ENCODE results near the gene ZC3HAV1. TPM values are rescaled to one million over a fixed set of nuclear protein-coding genes. Genes with fewer than 3 reads are reported as not detected.

Gene ZC3HAV1
- total and polyA plus RNA-seq, 9 of the 15 experiments (the other 6 are each of a cell fraction or from before 2014, with no cell fraction given): 11.9 to 40.5 (median 23.9) TPM

DNA sequence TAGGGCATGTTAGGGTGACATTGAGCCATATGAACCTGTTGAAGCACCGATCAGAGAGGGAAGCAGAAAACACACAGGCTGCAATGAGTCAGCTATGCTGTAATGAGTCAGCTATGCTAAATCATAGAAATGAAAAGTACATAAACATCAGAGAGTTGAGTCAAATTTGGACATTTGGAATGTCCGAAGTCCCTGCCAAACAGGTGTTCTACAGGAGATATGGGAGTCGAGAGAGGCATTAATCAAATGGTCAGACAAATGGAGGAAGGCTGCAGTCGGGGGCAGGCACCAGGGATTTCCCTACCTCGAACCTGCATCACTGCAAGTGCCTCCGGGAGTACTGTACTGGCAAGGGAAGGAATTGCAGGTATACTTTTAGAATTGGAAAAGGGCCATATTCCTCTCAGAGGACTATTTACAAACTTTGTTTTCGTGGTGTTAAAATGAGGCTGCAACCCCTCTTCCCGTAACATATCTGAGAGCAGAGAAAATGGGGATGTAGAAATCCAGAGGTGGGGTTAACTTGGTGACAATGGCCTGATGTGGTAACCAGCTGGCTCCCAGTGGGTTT lies 8.8 kb upstream of the ZC3HAV1 start (continued):
- TF ChIP-seq BCL6 (CRISPR knock-in tag; IDR thresholded peaks at IDR 0.05): 0 out of 2 replicates have a peak, but pooled peaks have one; percentile 33
- TF ChIP-seq SMAD2 (IDR thresholded peaks at IDR 0.05; ENCODE audit: low read depth, low read length): no peak
- TF ChIP-seq RBM15 (IDR thresholded peaks at IDR 0.05; ENCODE audit: insufficient read depth, low read length): no peak
- no peak; the same call in 1 of the 2 replicates for TF ChIP-seq SMAD4 (CRISPR knock-in tag; conservative IDR thresholded peaks at IDR 0.05)
- no peak for TF ChIP-seq NFYB (IDR thresholded peaks at IDR 0.05; ENCODE audit: extremely low read depth, insufficient read length)
- no peak for TF ChIP-seq KLF1 (tag; IDR thresholded peaks at IDR 0.05)
- peak; percentile 64 for TF ChIP-seq SMAD1 (IDR thresholded peaks at IDR 0.05; ENCODE audit: low read depth, low read length, partially characterized antibody)
- peak; percentile 92 for TF ChIP-seq EP300 (IDR thresholded peaks at IDR 0.05; ENCODE audit: low read length)
- TF ChIP-seq SNIP1 (IDR thresholded peaks at IDR 0.05; ENCODE audit: low read depth): no peak
- no peak for TF ChIP-seq ZC3H4 (CRISPR knock-in tag; IDR thresholded peaks at IDR 0.05; ENCODE audit: borderline replicate concordance)
- no peak for TF ChIP-seq NFIX (CRISPR knock-in tag; IDR thresholded peaks at IDR 0.05; ENCODE audit: low read depth)
- TF ChIP-seq, protein P1, sequence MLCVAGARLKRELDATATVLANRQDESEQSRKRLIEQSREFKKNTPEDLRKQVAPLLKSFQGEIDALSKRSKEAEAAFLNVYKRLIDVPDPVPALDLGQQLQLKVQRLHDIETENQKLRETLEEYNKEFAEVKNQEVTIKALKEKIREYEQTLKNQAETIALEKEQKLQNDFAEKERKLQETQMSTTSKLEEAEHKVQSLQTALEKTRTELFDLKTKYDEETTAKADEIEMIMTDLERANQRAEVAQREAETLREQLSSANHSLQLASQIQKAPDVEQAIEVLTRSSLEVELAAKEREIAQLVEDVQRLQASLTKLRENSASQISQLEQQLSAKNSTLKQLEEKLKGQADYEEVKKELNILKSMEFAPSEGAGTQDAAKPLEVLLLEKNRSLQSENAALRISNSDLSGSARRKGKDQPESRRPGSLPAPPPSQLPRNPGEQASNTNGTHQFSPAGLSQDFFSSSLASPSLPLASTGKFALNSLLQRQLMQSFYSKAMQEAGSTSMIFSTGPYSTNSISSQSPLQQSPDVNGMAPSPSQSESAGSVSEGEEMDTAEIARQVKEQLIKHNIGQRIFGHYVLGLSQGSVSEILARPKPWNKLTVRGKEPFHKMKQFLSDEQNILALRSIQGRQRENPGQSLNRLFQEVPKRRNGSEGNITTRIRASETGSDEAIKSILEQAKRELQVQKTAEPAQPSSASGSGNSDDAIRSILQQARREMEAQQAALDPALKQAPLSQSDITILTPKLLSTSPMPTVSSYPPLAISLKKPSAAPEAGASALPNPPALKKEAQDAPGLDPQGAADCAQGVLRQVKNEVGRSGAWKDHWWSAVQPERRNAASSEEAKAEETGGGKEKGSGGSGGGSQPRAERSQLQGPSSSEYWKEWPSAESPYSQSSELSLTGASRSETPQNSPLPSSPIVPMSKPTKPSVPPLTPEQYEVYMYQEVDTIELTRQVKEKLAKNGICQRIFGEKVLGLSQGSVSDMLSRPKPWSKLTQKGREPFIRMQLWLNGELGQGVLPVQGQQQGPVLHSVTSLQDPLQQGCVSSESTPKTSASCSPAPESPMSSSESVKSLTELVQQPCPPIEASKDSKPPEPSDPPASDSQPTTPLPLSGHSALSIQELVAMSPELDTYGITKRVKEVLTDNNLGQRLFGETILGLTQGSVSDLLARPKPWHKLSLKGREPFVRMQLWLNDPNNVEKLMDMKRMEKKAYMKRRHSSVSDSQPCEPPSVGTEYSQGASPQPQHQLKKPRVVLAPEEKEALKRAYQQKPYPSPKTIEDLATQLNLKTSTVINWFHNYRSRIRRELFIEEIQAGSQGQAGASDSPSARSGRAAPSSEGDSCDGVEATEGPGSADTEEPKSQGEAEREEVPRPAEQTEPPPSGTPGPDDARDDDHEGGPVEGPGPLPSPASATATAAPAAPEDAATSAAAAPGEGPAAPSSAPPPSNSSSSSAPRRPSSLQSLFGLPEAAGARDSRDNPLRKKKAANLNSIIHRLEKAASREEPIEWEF (CRISPR knock-in tag; IDR thresholded peaks at IDR 0.05): no peak
- no peak for TF ChIP-seq THRAP3 (IDR thresholded peaks at IDR 0.05; ENCODE audit: borderline replicate concordance)
- no peak for TF ChIP-seq FOXA1 (IDR thresholded peaks at IDR 0.05; ENCODE audit: borderline replicate concordance)

Measured in K562 (cell line).